ENCODE measurements around the gene LIPT1.
"Not testable (repeated sequence)": the region's sequence is repeated elsewhere in the genome, so short reads cannot be mapped to it uniquely, and the experiment has no call there.

Gene LIPT1

GRCh38 chr2:99154643-99155536 lies at the start of gene LIPT1, which contains the start of gene TSGA10:
TSS of gene LIPT1 (plus strand) at chr2:99154967. CDS start at chr2:99161958, 6,991 bp downstream.
TSS of gene TSGA10 (minus strand) at chr2:99154942. CDS start at chr2:99109439, 45,503 bp downstream.
- DNase-seq, result peak; percentile 87

- no peak for DNase-seq
These were observed 47.9 kb upstream of the LIPT1 start for GRCh38 chr2:99106913-99107312.

GRCh38 chr2:99111236-99111635 lies 43.5 kb upstream of the LIPT1 start:
- DNase-seq, result no peak

GRCh38 chr2:99111945-99112344 lies 42.8 kb upstream of the LIPT1 start:
- no peak for DNase-seq

- no peak for DNase-seq
These were observed 42.1 kb upstream of the LIPT1 start for GRCh38 chr2:99112617-99113016.

- no peak for DNase-seq
These were observed 26.8 kb upstream of the LIPT1 start for GRCh38 chr2:99127981-99128380.

GRCh38 chr2:99135044-99135556 lies 19.7 kb upstream of the LIPT1 start:
- DNase-seq, result not testable (repeated sequence)

GRCh38 chr2:99139003-99139402 lies 15.8 kb upstream of the LIPT1 start:
- no peak for DNase-seq

- DNase-seq, result no peak
These were observed 14.5 kb upstream of the LIPT1 start for GRCh38 chr2:99140056-99140859.

GRCh38 chr2:99140860-99141109 lies 14.0 kb upstream of the LIPT1 start:
- no peak for DNase-seq

- peak; percentile 97 for DNase-seq
These were observed 13.4 kb upstream of the LIPT1 start, which contains the start of gene C2orf15 for GRCh38 chr2:99141110-99142108. TSS of gene C2orf15 (plus strand) at chr2:99141707. CDS start at chr2:99150559, 8,852 bp downstream.

- no peak for DNase-seq
These were observed 4.1 kb upstream of the LIPT1 start for GRCh38 chr2:99150706-99151105.

- no peak for DNase-seq
These were observed 2.4 kb upstream of the LIPT1 start for GRCh38 chr2:99152199-99152895.

GRCh38 chr2:99153921-99154604 lies 704 bp upstream of the LIPT1 start:
- no peak for DNase-seq

- DNase-seq, result no peak
These were observed 2.1 kb downstream of the LIPT1 start for GRCh38 chr2:99156891-99157290.

- DNase-seq, result no peak
These were observed 3.8 kb downstream of the LIPT1 start for GRCh38 chr2:99158599-99158998.

GRCh38 chr2:99159594-99159993 lies 4.8 kb downstream of the LIPT1 start:
- DNase-seq, result no peak

GRCh38 chr2:99166218-99166617 lies 11.5 kb downstream of the LIPT1 start:
- DNase-seq, result no peak

- DNase-seq, result no peak
These were observed 14.8 kb downstream of the LIPT1 start for GRCh38 chr2:99169534-99169933.

GRCh38 chr2:99171377-99172140 lies 16.8 kb downstream of the LIPT1 start:
- no peak for DNase-seq

All from activated T-cell treated with anti-CD3 and anti-CD28 coated beads for 4 hours (primary cell).